Panc1 (cell line): ENCODE data around the gene MED31. TPM values are rescaled to one million over a fixed set of nuclear protein-coding genes. Genes with fewer than 3 reads are reported as not detected.

ENCODE experiments used
- ATAC-seq: fragments of 200-7000 bp; cut with Tn5 transposase; 2 replicates; pipeline ENCODE4 v1.9.1; 2020; ENCODE audit warnings: mild to moderate bottlenecking, moderate library complexity
- BruUV-seq: library from RNA; stranded (reverse); fragments of 400-500 nt; replicated peaks from 2 replicates; lab custom pipeline; 2021; lab: Mats Ljungman, UMichigan
- CTCF ChIA-PET: fragments of 300-600 bp; sonication (Branson Sonifier 250); formaldehyde crosslinking; loops from one replicate; lab custom pipeline; 2022; ENCODE audit warnings: antibody characterized with exemption; lab: Charles Lee
- POLR2A ChIA-PET: fragments of 300-600 bp; sonication (Branson Sonifier 250); formaldehyde crosslinking; loops from one replicate; lab custom pipeline; 2022; ENCODE audit warnings: antibody characterized with exemption; lab: Charles Lee
- DNase-seq: peaks from one replicate; pipeline ENCODE4 v3.0.0-alpha.2; 2010; ENCODE audit warnings: low read depth, low spot score
- H3K27ac ChIP-seq: 2 replicates; pipeline ENCODE4 v1.5.1; 2011; ENCODE audit warnings: mild to moderate bottlenecking, low read length, inconsistent platforms
- H3K27me3 ChIP-seq: fragments of 200-500 bp; sonication (Bioruptor generic); 2 replicates; pipeline ENCODE4 v1.6.0; 2014; ENCODE audit warnings: low read length, inconsistent platforms; ENCODE audit not compliant: control insufficient read depth, insufficient read depth
- H3K36me3 ChIP-seq: fragments of 200-500 bp; sonication (Bioruptor generic); 2 replicates; pipeline ENCODE4 v1.5.1; 2014; ENCODE audit warnings: inconsistent platforms, mild to moderate bottlenecking, low read length, moderate library complexity; ENCODE audit not compliant: control insufficient read depth, insufficient read depth
- H3K4me1 ChIP-seq: 2 replicates; pipeline ENCODE4 v1.5.1; 2011; ENCODE audit warnings: inconsistent platforms, mild to moderate bottlenecking, low read length, moderate library complexity; ENCODE audit not compliant: control insufficient read depth, insufficient read depth
- H3K4me3 ChIP-seq, 2 experiments: 2 replicates each; pipeline ENCODE4 v1.5.1; 2011 to 2012; ENCODE audit warnings: low read depth in 2 of 2, low read length in 2 of 2, mild to moderate bottlenecking in 2 of 2, inconsistent platforms in 1 of 2, moderate library complexity in 1 of 2
- H3K9me3 ChIP-seq: fragments of 200-500 bp; sonication (Bioruptor generic); 2 replicates; pipeline ENCODE4 v1.5.1; 2014; ENCODE audit warnings: low read depth, mild to moderate bottlenecking, inconsistent platforms, low read length, moderate library complexity; ENCODE audit not compliant: control insufficient read depth, insufficient read depth
- CTCF ChIP-seq: fragments of 450-650 bp; IDR thresholded peaks from 2 replicates; pipeline ENCODE4 v1.5.1; 2017; ENCODE audit warnings: mild to moderate bottlenecking
- POLR2AphosphoS5 ChIP-seq: IDR thresholded peaks from 2 replicates; pipeline ENCODE4 v1.6.1; 2012; ENCODE audit warnings: mild to moderate bottlenecking, low read depth, low read length, moderate library complexity
- REST ChIP-seq, 2 experiments: IDR thresholded peaks; 2 replicates each; pipeline ENCODE4 v1.6.1; 2011 to 2012; ENCODE audit warnings: low read depth in 2 of 2, control low read depth in 1 of 2, low read length in 1 of 2, mild to moderate bottlenecking in 1 of 2, moderate library complexity in 1 of 2; ENCODE audit not compliant: insufficient read depth in 1 of 2
- SIN3A ChIP-seq: IDR thresholded peaks from 2 replicates; pipeline ENCODE4 v1.6.1; 2012; ENCODE audit warnings: low read depth, mild to moderate bottlenecking, low read length, moderate library complexity, borderline replicate concordance; ENCODE audit not compliant: insufficient read depth
- TCF7L2 ChIP-seq: IDR thresholded peaks from 2 replicates; pipeline ENCODE4 v1.6.1; 2011; ENCODE audit warnings: mild to moderate bottlenecking, low read depth, low read length, inconsistent platforms
- in situ Hi-C: cut with HindIII; loops from 2 replicates; pipeline ENCODE4 v1.10.0; 2016; ENCODE audit warnings: low sequenced_read_pairs, low pct_unique_long_range_greater_than_20kb
- intact Hi-C: fragments of 100-400 bp; cut with micrococcal nuclease; formaldehyde crosslinking; loops from one replicate; pipeline ENCODE4 v1.10.0; 2022; ENCODE audit not compliant: unreplicated experiment
- total RNA-seq: library from RNA; stranded (reverse); gene quantifications from one replicate; pipeline ENCODE4 v1.2.1, GENCODE V29; 2021; ENCODE audit not compliant: unreplicated experiment

Gene MED31
- total RNA-seq, 1 experiment from 2014 or later, result 18.6 TPM

- ATAC-seq, result no peak
- TF ChIP-seq REST (IDR thresholded peaks at IDR 0.05; ENCODE audit: insufficient read depth in 1 of 2, low read depth in 2 of 2, low read length in 1 of 2) (no peak), TCF7L2 (no peak), POLR2AphosphoS5 (no peak)
- H3K4me3 ChIP-seq, result no peak overlapping the region
- H3K27ac ChIP-seq, result no peak overlapping the region
- H3K27me3 ChIP-seq, result peaks cover 3% of the 10 kb centered on the region; the same call in 1 of the 2 replicates
- no peak for DNase-seq
- in situ Hi-C loops (no loop called here), intact Hi-C loops (no loop called here)
- H3K4me1 ChIP-seq, result no peaks in the 10 kb centered on the region
- no TSS peak for BruUV-seq
- no peaks in the 10 kb centered on the region for H3K36me3 ChIP-seq
- ChIA-PET POLR2A (no interaction called here), CTCF (no interaction called here)
- H3K9me3 ChIP-seq, result no peaks in the 10 kb centered on the region
These were observed 33.0 kb upstream of the MED31 start for GRCh38 chr17:6684460-6684783.

GRCh38 chr17:6683730-6684459 lies 32.5 kb upstream of the MED31 start:
- ATAC-seq (no peak), DNase-seq (no peak)
- BruUV-seq, result no TSS peak
- no peak overlapping the region for H3K27ac ChIP-seq
- no peak overlapping the region for H3K4me3 ChIP-seq
- no peak for TF ChIP-seq SIN3A
- TF ChIP-seq REST (IDR thresholded peaks at IDR 0.05; ENCODE audit: insufficient read depth in 1 of 2, low read depth in 2 of 2, low read length in 1 of 2), result no peak
- no peak for TF ChIP-seq TCF7L2
- no peak for TF ChIP-seq CTCF
- peaks cover 3% of the 10 kb centered on the region for H3K27me3 ChIP-seq
- ChIA-PET POLR2A (no interaction called here), CTCF (interaction anchor here (0.7 kb wide), 1 partner anchor 404 kb away, joined by 3 read pairs; no protein-coding TSS in a partner anchor)
- H3K36me3 ChIP-seq, result no peaks in the 10 kb centered on the region
- intact Hi-C loops (no loop called here), in situ Hi-C loops (no loop called here)
- H3K9me3 ChIP-seq, result no peaks in the 10 kb centered on the region
- no peaks in the 10 kb centered on the region for H3K4me1 ChIP-seq
